Epithelial cell of proximal tubule (primary cell): ENCODE data around the gene METTL21A. TPM values are rescaled to one million over a fixed set of nuclear protein-coding genes. Genes with fewer than 3 reads are reported as not detected.
A peak's percentile ranks its signal among the peaks of the same experiment; 100 is the strongest.

ENCODE experiments used
- DNase-seq: peaks from one replicate; pipeline ENCODE4 v3.0.0-alpha.2; 2011; ENCODE audit warnings: low read depth
- H3K4me3 ChIP-seq: 2 replicates; pipeline ENCODE4 v1.5.1; 2011; ENCODE audit warnings: low read depth, mild to moderate bottlenecking, low read length
- CTCF ChIP-seq: conservative IDR thresholded peaks from 2 replicates; pipeline ENCODE4 v1.5.1; 2012; ENCODE audit warnings: low read depth, mild to moderate bottlenecking, low read length
- total RNA-seq: library from RNA; depleted of rRNA; stranded (reverse); fragments of >200 nt; gene quantifications from 2 replicates; pipeline ENCODE4 v1.2.3, GENCODE V29; 2015

The METTL21A gene
- total RNA-seq, 1 donor from 2014 or later, result 43.6 TPM

- DNase-seq, result no peak
- no peak overlapping the region for H3K4me3 ChIP-seq
- no peak for TF ChIP-seq CTCF
Measured at GRCh38 chr2:207635468-207636200, 10.4 kb upstream of the METTL21A start.

DNA sequence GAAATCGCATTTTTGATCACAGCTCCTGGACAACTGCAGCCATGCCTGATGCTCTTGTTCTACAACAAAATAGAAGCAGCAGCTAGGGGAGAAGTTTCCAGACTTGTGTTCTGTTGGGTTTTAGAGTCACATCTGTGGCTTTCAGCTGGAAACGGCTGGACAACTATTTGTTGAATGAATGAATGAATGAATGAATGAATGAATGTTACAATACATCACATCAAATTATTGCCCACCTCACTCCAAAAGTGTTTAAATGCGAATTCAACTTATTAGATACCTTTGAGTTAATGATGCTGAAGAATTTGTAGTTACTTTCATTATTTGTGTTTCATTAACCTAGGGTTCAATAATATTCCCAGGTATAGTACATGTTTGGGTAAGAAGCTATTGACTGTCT, 8.5 kb upstream of the METTL21A start:
- H3K4me3 ChIP-seq, result no peak overlapping the region
- DNase-seq, result no peak
- no peak for TF ChIP-seq CTCF

- H3K4me3 ChIP-seq, result peak overlapping the region; percentile 10
- no peak for TF ChIP-seq CTCF
Measured at GRCh38 chr2:207632575-207633493, 7.6 kb upstream of the METTL21A start.

DNA sequence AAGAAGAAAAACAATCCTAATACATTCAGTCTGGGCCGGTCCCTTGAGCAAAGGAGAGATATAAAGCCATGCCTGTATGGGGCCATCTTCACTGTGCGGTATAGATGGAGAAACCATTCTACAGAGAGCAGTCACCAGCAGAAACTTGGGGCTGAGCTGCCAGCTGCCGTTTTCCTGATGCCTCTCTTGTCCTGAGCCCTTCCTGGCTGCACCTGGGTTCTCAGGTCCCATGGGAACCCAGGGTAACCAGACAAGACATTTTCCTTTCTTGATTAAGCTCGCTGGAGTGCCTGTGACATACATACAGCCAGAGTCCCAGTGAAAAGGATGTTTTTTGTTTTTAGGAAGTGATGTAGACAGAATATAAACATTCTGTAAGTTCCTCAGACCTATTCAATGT, 5.3 kb upstream of the METTL21A start:
- no peak for TF ChIP-seq CTCF
- DNase-seq, result no peak
- no peak overlapping the region for H3K4me3 ChIP-seq

More at GRCh38 chr2:207632575-207633493, 7.6 kb upstream of the METTL21A start:
- DNase-seq, result peak; percentile 87

- no peak for TF ChIP-seq CTCF
- no peak overlapping the region for H3K4me3 ChIP-seq
- no peak for DNase-seq
Measured at GRCh38 chr2:207629553-207629952, 4.4 kb upstream of the METTL21A start.

GRCh38 chr2:207624185-207625013, 795 bp downstream of the METTL21A start:
- no peak for TF ChIP-seq CTCF
- no peak for DNase-seq
- H3K4me3 ChIP-seq, result peak overlapping the region; percentile 79
